Psoas muscle (tissue), 8 donors: ENCODE results near the gene SYNPR. TPM values are rescaled to one million over a fixed set of nuclear protein-coding genes. Genes with fewer than 3 reads are reported as not detected.
"Not testable (repeated sequence)": the region's sequence is repeated elsewhere in the genome, so short reads cannot be mapped to it uniquely, and the experiment has no call there.

Source experiments
- ATAC-seq, 4 donors: fragments of 200-7000 bp; cut with Tn5 transposase; one replicate each; pipeline ENCODE4 v1.9.1; 2020; ENCODE audit warnings: moderate library complexity in 3 of 4, mild to moderate bottlenecking in 2 of 4
- DNase-seq, 2 donors: peaks; one replicate each; pipeline ENCODE4 v3.0.0-alpha.2; 2020
- H3K27ac ChIP-seq: fragments of 200-600 bp; one replicate; pipeline ENCODE4 v1.8.0; 2022
- H3K27me3 ChIP-seq, 3 donors: fragments of 200-600 bp in 1 of 3; one replicate each; pipeline versions ENCODE4 v1.6.1 to v1.8.0; 2013 to 2022; ENCODE audit warnings: low read length in 2 of 3, mild to moderate bottlenecking in 2 of 3, moderate library complexity in 1 of 3; ENCODE audit not compliant: insufficient read depth in 3 of 3
- H3K36me3 ChIP-seq, 2 donors: fragments of 200-600 bp in 1 of 2; one replicate each; pipeline versions ENCODE4 v1.6.1 to v1.8.0; 2013 to 2022; ENCODE audit warnings: low read depth in 1 of 2, mild to moderate bottlenecking in 1 of 2, moderate library complexity in 1 of 2; ENCODE audit not compliant: insufficient read depth in 1 of 2
- H3K4me1 ChIP-seq: fragments of 200-600 bp; one replicate; pipeline ENCODE4 v1.8.0; 2022
- H3K4me3 ChIP-seq: fragments of 200-600 bp; one replicate; pipeline ENCODE4 v1.8.0; 2022; ENCODE audit warnings: mild to moderate bottlenecking
- H3K9me3 ChIP-seq: fragments of 200-600 bp; one replicate; pipeline ENCODE4 v1.8.0; 2022
- WGBS, 3 donors: extraction: QIAGEN DNeasy Blood & Tissue Kit; methylation state at CpG; one replicate each; pipeline versions ENCODE4 v1.1.6 to v1.1.7; 2013; 5-methylcytosine and 5-hydroxymethylcytosine counted together
- intact Hi-C, 2 donors: fragments of 100-400 bp; cut with DNase I; formaldehyde crosslinking; loops; one replicate each; pipeline versions ENCODE4 v1.11.0 to v1.14.2; 2022
- polyA plus RNA-seq, 3 donors: library from polyadenylated mRNA; stranded (reverse); fragments of 200-250 nt; gene quantifications; one replicate each; pipeline ENCODE4 v1.2.3, GENCODE V29; 2013
- total RNA-seq, 4 donors: library from RNA; stranded (reverse); fragmentation: NEBNext Ultra II Directional in 2 of 4; extraction: Animal tissue kit (Norgen Biotek cat#: 25700) in 2 of 4; gene quantifications; one replicate each; pipeline versions ENCODE4 v1.2.1 to v1.2.4, GENCODE V29; 2021 to 2023
- TF ChIP-seq, protein P1 (sequence below): fragments of 200-600 bp; IDR thresholded peaks from one replicate; pipeline ENCODE4 v1.8.0; 2022; ENCODE audit warnings: antibody characterized with exemption
- donor health status: healthy with polysubstance abuse.
- donor health status: DM: no; HTN: no; CAD: no; lungs with moderate emphysema.
- donor health status: Bipolar disorder and iron deficiency.
- donor health status: healthy.
- donor health status: DM: yes; HTN: yes; CAD: no.
- donor health status: DM: no; HTN: no; CAD: no.
- donor health status: DM: no; HTN: no; CAD: no.
- donor health status: DM: yes; HTN: yes; CAD: no.

SYNPR gene
- total and polyA plus RNA-seq, 7 donors, result 0.03 TPM; not detected in 6

DNA sequence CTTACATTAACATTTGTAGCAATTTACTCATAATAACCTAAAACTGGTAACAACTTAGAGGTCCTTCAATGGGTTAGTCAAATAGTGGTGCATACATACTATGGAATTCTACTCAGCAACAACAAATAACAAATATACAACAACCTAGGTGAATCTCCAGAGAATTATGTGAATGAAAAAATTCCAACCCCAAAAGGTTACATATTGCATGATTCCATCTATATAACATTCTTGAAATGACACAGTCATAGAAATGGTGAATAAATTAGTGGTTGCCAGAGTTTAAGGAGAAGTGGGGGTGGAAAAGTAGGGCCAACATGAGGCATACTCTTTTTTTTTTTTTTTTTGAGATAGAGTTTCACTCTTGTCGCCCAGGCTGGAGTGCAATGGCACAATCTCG lies 361.7 kb downstream of the SYNPR start:
- Histone ChIP-seq H3K27me3 (no peaks in the 10 kb centered on the region), H3K9me3 (no peaks in the 10 kb centered on the region), H3K4me3 (no peak overlapping the region), H3K4me1 (no peaks in the 10 kb centered on the region), H3K36me3 (no peaks in the 10 kb centered on the region), H3K27ac (no peak overlapping the region)
- 69 to 72% (median 69%) methylated on average over 2 of the region's 2 CpGs for WGBS, 3 donors
- TF ChIP-seq, protein P1, sequence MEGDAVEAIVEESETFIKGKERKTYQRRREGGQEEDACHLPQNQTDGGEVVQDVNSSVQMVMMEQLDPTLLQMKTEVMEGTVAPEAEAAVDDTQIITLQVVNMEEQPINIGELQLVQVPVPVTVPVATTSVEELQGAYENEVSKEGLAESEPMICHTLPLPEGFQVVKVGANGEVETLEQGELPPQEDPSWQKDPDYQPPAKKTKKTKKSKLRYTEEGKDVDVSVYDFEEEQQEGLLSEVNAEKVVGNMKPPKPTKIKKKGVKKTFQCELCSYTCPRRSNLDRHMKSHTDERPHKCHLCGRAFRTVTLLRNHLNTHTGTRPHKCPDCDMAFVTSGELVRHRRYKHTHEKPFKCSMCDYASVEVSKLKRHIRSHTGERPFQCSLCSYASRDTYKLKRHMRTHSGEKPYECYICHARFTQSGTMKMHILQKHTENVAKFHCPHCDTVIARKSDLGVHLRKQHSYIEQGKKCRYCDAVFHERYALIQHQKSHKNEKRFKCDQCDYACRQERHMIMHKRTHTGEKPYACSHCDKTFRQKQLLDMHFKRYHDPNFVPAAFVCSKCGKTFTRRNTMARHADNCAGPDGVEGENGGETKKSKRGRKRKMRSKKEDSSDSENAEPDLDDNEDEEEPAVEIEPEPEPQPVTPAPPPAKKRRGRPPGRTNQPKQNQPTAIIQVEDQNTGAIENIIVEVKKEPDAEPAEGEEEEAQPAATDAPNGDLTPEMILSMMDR, result no peak
- intact Hi-C loops, result no loop called here
- ATAC-seq, result no peak
- no peak for DNase-seq

- DNase-seq, result no peak
- Histone ChIP-seq H3K36me3 (no peaks in the 10 kb centered on the region), H3K27ac (no peak overlapping the region), H3K9me3 (no peaks in the 10 kb centered on the region), H3K4me1 (no peaks in the 10 kb centered on the region), H3K4me3 (no peak overlapping the region), H3K27me3 (no peaks in the 10 kb centered on the region)
- TF ChIP-seq, protein P1, result no peak
- 42 to 85% (median 84%) methylated on average over 1 of the region's 1 CpG for WGBS, 3 donors
- intact Hi-C loops, result no loop called here
- no peak for ATAC-seq
Measured at GRCh38 chr3:63642488-63642887, 364.4 kb downstream of the SYNPR start.

DNA sequence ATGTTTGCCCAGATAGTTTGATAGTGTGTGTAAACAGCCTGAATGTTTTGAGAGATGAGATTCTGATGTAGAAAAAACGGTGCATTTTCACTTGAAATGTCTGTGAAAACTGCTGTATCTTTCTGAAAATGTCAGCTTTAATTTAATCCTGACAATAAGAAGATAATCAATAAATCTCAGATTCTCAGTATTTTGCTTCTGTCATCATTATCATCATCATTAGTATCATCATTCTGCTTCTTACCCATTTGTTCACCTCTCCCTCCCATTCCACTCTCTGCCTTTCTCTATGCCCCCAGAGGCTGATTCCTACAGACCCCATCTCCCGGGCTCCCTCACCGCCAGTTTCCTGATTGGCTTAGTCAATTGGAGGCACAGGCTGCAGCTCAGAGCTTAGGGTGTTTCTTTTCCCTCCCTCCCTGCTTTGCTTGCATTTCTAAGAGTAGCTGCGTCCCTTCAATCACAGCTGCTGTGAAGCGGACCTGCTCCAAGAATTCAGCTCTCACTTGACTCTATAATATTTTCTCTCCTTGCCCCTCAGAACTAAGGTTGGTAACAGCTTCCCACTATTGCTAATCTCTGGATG lies 366.2 kb downstream of the SYNPR start:
- TF ChIP-seq, protein P1, result no peak
- Histone ChIP-seq H3K4me3 (no peak overlapping the region), H3K9me3 (no peaks in the 10 kb centered on the region), H3K27me3 (no peaks in the 10 kb centered on the region), H3K4me1 (no peaks in the 10 kb centered on the region), H3K27ac (no peak overlapping the region), H3K36me3 (no peaks in the 10 kb centered on the region)
- no peak for ATAC-seq
- DNase-seq, result no peak
- intact Hi-C loops, result no loop called here
- 41 to 46% (median 44%) methylated on average over 5 of the region's 5 CpGs for WGBS, 3 donors

- 60 to 67% (median 62%) methylated on average over 25 of the region's 25 CpGs for WGBS, 3 donors
- H3K9me3 ChIP-seq, ATAC-seq, DNase-seq, H3K36me3 ChIP-seq, intact Hi-C loops, H3K27ac ChIP-seq, H3K27me3 ChIP-seq, H3K4me3 ChIP-seq, H3K4me1 ChIP-seq: not testable (repeated sequence)
Measured at GRCh38 chr3:63644928-63645781, 367.0 kb downstream of the SYNPR start.

- WGBS, 3 donors, result 66 to 81% (median 72%) methylated on average over 5 of the region's 5 CpGs
- Histone ChIP-seq H3K27me3 (no peaks in the 10 kb centered on the region), H3K4me3 (no peak within 1 kb of the TSS), H3K27ac (no peak within 1 kb of the TSS), H3K9me3 (no peaks in the 10 kb centered on the region), H3K36me3 (no peaks in the 10 kb centered on the region), H3K4me1 (no peaks in the 10 kb centered on the region)
- TF ChIP-seq, protein P1, result no peak
- DNase-seq, result no peak
- no peak for ATAC-seq
- intact Hi-C loops, result no loop called here
Measured at GRCh38 chr3:63652066-63652725, 374.1 kb downstream of the SYNPR start, which contains the start of gene SNTN. Gene SNTN, plus strand, starts transcription at chr3:63652675. Its CDS starts 13 bp downstream, at chr3:63652688.
